Prostate gland (tissue), 2 donors: Measurements from ENCODE around the gene ZNF217.
"Not testable (repeated sequence)": the region's sequence is repeated elsewhere in the genome, so short reads cannot be mapped to it uniquely, and the experiment has no call there.

Experiments
- POLR2A ChIP-seq: fragments of 450-650 bp; IDR thresholded peaks from one replicate; pipeline ENCODE4 v1.6.1; 2016; ENCODE audit warnings: antibody characterized with exemption, mild to moderate bottlenecking
- POLR2AphosphoS5 ChIP-seq: sonication (generic); formaldehyde crosslinking; IDR thresholded peaks from one replicate; pipeline ENCODE4 v1.6.1; 2017; ENCODE audit warnings: antibody characterized with exemption
- TF ChIP-seq, protein P1 (sequence below), 4 experiments: fragments of 200-600 bp in 2 of 4; fragments of 450-650 bp in 2 of 4; sonication (generic) in 2 of 4; IDR thresholded peaks; 1 replicate in 3 of 4; 2 replicates in 1 of 4; pipeline ENCODE4 v1.5.1; 2016 to 2019; ENCODE audit warnings: antibody characterized with exemption in 4 of 4, mild to moderate bottlenecking in 2 of 4, moderate library complexity in 2 of 4

DNA sequence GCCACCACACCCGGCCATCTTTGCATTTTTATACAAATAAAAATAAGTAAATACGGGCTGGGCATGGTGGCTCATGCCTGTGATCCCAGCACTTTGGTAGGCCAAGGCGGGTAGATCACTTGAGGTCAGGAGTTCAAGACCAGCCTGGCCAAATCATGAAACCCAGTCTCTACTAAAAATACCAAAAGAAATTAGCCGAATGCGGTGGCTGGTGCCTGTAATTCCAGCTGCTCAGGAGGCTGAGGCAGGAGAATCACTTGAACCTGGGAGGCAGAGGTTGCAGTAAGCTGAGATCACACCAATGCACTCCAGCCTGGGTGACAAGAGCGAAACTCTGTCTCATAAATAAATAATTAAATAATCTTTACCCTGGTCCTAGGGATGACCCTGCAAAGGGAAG, 22.9 kb upstream of the ZNF217 start:
- TF ChIP-seq, protein P1, sequence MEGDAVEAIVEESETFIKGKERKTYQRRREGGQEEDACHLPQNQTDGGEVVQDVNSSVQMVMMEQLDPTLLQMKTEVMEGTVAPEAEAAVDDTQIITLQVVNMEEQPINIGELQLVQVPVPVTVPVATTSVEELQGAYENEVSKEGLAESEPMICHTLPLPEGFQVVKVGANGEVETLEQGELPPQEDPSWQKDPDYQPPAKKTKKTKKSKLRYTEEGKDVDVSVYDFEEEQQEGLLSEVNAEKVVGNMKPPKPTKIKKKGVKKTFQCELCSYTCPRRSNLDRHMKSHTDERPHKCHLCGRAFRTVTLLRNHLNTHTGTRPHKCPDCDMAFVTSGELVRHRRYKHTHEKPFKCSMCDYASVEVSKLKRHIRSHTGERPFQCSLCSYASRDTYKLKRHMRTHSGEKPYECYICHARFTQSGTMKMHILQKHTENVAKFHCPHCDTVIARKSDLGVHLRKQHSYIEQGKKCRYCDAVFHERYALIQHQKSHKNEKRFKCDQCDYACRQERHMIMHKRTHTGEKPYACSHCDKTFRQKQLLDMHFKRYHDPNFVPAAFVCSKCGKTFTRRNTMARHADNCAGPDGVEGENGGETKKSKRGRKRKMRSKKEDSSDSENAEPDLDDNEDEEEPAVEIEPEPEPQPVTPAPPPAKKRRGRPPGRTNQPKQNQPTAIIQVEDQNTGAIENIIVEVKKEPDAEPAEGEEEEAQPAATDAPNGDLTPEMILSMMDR (IDR thresholded peaks at IDR 0.05), result not testable (repeated sequence)
- TF ChIP-seq POLR2A, POLR2AphosphoS5: not testable (repeated sequence)
